ENCODE data around the gene TM9SF3. TPM values are rescaled to one million over a fixed set of nuclear protein-coding genes. Genes with fewer than 3 reads are reported as not detected.

The TM9SF3 gene
- polyA plus RNA-seq, 1 donor = 221 TPM

GRCh38 chr10:96478355-96478754, 108.5 kb downstream of the TM9SF3 start:
- DNase-seq = no peak

GRCh38 chr10:96473866-96474265, 112.9 kb downstream of the TM9SF3 start:
- DNase-seq = no peak

GRCh38 chr10:96470116-96470743, 116.6 kb downstream of the TM9SF3 start:
- peak; percentile 14 for DNase-seq

- no peak for DNase-seq
Observed at GRCh38 chr10:96468845-96469244, 118.0 kb downstream of the TM9SF3 start.

Other genes with a start within 250 kb of the TM9SF3 start
- gene OPALIN, start 228.0 kb downstream of the TM9SF3 start, polyA plus RNA-seq (ENCODE audit: insufficient read length) = not detected
- gene TLL2, start 73.1 kb downstream of the TM9SF3 start, polyA plus RNA-seq (ENCODE audit: insufficient read length) = 0.78 TPM
- gene PIK3AP1, start 133.5 kb upstream of the TM9SF3 start, polyA plus RNA-seq (ENCODE audit: insufficient read length) = 4.5 TPM
- gene LCOR, start 245.3 kb upstream of the TM9SF3 start, polyA plus RNA-seq (ENCODE audit: insufficient read length) = 35.7 TPM